Measurements from ENCODE around the gene SERINC1.

DNA sequence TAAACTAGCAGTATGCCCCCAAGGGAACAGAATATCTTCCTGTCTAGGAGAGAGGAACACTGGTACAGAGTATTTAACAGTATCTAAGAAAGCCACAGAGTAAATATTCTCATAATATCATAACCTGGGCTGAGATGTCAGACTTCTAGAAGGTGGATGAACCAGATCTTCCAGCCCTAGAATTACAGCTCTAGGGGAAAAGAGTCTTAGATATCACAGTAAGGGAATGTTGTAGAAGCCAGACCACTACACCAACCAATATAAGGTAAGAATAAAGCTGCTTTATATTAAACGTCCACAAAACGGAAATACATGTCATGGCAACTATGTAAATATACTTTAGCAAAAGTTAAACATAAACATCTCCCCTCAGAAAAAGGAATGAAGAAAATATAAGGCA, 12.4 kb downstream of the SERINC1 start:
- no peak for TF ChIP-seq CTCF (IDR thresholded peaks at IDR 0.05)
- no peak for TF ChIP-seq POLR2A (IDR thresholded peaks at IDR 0.05)

Measured in lower leg skin (tissue), 3 donors.